Measurements from ENCODE around the gene ZNF541.
A peak's percentile ranks its signal among the peaks of the same experiment; 100 is the strongest.
"Not testable (repeated sequence)": the region's sequence is repeated elsewhere in the genome, so short reads cannot be mapped to it uniquely, and the experiment has no call there.

ZNF541 gene

DNA sequence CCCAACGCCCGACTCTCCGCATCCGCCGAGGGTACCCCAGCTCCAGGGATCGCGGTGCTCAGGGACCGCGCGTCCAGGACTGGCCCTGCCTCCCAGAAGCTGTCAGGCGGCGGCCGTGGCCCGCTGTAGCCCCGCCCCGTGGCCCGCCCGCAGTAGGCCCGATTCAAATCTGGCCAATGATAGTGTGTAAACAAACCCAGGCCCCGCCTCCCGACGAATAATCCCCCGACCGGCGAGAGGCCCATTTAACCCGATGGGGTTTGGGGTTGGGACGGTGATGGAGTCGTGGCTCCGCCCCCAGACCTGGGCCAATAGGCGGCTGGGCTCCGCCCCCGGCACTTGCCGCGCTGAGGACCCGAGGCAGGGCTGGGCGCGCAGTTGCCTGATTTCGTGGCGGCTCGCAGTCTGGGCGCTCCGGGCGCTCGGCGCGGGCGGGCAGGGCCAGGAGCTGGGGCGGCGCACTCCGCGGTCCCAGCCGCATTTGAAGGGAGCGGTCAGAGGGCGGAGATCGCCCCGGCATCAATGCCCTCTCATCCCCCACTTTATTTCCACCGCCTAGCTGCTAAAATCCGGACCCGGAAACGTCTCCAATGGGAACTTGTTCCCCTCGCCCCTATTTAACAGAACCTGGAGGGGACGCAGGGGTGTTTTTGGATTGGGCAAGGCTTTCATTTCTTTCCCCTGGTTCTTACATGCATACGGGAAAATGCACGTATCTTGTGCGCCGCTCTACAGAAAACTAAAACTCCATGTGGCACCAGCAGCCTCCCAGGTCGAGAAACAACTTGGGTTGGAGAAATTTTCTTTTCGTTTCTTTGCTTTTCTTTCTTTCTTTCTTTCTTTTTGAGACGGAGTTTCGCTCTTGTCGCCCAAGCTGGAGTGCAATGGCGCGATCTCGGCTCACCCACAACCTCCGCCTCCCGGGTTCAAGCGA is 27.6 kb upstream of the ZNF541 start:
- peak; percentile 89 for FAIRE-seq

DNA sequence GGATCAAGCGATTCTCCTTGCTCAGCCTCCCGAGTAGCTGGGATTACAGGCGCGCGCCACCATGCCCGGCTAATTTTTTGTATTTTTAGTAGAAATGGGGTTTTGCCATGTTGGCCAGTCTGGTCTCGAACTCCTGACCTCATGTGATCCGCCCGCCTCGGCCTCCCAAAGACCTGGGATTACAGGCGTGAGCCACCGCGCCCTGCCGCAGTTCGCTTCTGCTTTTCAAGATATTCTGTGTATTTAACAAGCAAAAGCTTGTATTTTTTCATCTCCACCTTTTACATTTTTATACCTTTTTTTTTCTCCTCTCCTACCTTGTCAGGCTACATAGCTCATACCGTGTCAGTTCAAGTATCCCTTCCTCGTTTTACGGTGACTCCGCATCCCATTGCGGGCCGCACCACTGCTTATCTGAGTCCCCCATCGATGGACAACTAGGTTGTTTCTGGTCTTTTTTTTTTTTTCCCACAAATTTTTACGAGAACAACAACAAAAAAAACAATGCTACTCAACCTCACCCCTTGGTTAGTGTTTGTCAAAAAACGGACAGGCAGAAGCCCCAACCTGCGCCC is 26.8 kb upstream of the ZNF541 start:
- FAIRE-seq, result not testable (repeated sequence)

DNA sequence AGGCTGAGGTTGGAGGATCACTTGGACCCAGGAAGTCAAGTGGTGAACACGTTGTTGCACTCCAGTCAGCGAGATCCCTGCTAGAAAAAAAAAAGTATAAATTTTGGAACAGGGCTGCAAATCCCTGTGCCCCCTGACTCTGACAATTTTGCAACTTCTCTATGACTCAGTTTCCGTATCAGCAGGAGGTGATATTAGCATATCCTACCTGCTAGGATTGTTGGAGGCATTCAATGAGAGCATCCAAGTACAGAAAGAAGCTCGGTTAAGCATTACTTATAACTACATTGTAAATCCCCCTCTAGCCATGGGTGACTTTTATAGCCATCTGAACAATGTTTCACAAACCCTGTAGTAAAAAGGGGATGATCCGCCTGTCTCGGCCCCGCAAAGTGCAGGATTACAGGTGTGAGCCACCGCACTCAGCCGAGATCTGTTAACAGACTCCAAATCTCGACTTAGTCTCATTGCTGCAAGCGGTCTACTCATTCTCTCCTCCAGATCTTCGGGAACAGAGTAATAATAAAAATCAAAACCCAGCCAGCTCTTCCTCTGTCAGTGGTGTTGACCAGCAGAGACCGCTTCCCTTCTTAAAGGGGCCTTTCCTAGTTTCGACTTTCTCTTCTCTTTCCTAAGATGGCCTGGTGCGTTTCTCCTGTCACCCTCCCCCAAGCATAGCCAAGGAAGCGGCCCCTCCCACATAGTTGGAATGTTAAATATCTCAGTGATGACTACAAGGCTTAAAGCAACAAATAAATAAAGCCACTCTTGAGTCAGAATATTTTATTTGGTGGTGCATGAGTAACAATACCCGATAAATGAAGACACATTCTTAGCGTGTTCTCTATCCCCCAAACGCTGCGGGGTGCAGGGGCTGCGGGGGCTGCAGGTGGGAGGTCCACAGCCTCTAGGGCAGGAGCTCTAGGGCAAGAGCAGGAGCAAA is 25.7 kb upstream of the ZNF541 start:
- FAIRE-seq, result no peak

DNA sequence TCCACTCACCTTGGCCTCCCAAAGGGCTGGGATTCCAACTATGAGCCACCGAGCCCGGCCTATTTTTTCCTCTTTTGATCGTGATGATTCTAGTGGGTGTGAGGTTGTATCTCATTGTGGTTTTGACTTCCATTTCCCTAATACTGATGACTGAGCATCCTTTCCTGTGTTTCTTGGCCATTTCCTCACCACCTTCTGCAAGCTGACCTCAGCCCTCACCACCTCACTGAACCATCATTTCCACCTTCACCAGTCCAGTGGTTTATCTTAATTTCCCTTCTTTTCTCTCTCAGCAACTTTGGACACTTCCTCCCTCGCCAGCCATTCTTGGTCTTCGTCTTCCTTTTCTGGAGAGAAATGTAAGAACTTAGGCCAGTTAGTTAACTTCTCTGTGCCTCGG is 23.0 kb upstream of the ZNF541 start:
- FAIRE-seq, result no peak

DNA sequence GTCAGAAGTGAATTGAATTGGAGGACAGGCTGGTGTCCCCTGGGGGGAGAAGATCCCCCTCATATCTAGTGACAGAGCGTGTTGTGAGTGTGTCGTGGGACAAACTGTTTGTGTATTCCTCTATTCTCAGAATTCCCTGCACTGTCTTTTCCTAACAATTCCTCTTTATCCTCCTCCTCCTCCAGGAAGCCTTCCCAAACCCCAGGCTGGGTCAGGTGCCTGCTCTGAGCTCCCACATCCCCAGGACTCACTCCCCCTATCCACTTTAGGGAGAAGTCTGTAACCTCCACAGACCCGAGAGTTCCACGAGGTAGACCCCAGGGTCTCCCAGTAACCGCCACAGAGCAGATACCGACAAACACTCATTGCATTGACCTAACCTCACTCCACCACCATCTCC is 20.9 kb upstream of the ZNF541 start:
- FAIRE-seq, result no peak

DNA sequence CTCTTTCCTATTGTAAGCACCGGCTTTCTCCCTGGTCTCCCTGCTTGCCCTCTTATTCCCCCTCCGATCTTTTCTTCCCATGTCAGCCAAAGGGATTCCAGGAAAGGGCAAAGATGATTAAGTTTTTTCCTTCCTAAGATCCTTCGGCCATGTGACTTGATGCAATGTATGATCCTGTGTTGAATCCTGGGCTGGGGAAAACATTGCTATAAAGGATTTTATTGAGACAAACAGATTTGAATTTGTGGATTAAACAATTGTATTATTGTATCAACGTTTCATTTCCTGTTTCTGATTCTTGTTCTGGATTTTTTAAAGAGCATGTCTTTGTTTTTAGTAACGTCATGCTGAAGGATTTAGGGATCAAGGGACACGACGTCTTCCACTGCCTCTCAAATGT is 16.9 kb upstream of the ZNF541 start:
- no peak for FAIRE-seq

DNA sequence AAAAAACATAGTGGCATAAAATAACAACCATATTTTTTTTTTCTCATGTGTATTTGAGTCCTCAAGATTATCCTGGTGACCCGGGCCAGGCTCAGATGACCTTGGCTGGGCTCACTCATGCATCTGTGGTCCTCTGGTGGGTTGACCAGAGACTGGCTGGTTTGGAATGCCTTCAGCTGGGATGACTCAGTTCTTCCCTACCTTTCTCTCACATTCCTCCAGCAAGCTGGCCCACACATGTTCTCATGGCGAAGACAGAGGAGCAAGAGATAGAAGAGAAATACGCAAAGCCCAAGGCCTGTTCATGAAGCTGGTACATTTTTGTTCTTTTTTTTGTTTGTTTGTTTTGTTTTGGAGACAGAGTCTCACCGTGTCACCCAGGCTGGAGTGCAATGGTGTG is 14.3 kb upstream of the ZNF541 start:
- no peak for FAIRE-seq

DNA sequence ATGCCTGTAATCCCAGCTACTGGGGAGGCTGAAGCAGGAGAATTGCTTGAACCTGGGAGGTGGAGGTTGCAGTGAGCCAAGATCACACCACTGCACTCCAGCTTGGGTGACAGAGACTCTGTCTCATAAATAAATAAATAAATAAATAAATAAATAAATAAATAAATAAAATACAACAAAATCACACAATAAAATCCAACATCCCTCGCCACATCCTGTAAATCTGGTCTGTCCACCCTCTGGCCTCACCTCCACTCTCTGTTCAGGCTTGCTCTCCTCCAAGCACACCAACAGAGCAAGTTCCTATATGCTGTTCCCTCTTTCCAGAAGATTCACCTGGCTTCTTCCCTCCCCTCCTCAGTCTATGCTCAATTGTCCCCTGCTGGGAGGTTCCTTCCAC is 10.2 kb upstream of the ZNF541 start:
- not testable (repeated sequence) for FAIRE-seq

DNA sequence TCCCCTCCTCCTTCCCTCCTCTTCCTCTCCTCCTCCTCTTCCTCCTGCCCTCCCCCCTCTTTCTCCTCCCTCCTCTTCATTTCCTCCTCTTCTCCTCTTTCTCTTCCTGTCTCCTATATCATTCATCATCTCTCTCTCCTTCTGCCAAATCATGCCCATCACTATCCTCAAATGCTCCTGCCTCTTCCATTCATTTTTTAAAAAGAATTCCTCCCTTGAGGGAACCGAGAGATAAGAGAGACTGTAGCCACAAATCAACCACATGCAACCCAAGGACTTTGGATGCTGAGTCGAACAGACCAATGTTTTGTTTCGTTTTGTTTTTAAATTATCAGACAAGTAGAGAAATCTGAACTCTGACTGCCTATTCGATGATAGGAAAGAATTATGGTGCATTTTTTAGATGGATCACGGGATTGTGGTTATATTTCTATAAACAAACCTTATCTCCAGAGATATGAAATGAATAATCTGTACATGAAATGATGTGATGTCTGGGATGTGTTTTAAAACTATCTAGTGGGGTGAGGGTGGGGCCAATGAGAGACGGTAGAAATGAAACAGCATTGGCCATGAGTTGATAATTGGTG is 9.5 kb upstream of the ZNF541 start:
- no peak for FAIRE-seq

DNA sequence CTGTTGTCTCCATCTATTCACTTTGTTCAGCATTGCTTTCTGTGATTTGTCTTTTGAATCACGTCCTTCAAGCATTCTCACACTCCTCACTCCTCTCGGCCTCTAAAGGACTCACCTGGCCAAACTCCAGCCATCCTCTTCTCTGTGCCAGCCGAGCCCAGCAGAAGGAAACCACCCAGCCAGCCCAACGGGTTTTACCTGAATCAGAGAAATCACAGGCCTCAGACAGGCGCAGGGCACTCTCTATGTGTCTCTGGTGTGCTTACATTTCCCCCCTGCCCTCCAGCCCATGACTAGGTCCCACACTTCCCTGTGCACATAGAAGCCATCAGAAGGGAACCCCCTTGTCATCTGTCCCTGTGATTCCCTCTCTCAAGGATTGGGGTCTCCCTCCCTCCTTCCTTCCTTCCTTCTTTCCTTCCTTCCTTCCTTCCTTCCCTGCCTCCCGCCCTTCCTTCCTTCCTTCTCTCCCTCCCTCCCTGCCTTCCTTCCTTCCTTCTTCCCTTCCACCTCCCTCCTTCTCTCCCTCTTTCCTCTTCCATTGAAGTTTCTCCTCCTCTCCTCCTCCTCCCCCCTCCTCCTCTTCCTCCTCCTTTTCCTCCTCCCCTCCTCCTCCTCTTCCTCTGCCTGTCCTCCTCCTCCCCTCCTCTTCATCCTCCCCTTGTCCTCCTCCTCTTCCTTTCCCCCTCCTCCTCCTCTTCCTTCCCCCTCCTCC is 8.8 kb upstream of the ZNF541 start:
- FAIRE-seq, result no peak

DNA sequence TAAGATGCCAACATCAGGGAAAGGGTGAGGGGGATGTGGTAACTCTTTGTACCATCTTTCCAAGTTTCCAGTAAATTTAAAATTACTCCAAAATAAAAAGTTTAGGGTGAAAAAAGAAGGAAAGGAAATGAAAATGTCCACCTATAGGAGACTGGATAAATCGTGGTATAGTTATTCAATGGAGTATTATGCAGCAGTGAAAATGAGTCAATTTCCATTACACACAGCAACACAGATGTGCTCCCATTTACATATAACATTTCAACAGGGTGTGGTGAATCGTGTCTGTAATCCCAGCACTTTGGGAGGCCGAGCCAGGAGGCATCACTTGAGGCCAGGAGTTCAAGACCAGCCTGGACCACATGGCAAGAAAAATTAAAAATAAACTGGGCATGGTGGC is 7.4 kb upstream of the ZNF541 start:
- FAIRE-seq, result no peak

DNA sequence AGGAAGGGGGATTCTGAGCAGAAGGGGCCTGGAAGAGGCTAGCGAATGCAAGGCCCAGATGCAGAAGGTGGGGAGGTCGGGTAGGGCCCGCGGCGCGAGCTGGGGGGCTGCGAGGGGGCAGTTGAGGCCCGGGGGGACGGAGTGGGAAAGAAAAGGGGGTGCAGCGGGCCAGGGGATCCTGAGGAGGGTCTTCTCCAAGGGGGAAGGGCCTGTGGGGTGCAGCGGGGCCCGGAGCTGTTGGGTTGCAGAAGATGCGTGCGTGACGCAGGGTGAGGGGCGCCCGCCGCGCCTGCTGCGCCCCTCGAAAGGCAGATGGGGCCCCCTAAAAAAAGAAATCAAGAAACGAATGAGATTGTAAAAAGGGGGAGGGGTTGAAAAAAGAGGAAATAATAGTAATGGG is 313 bp downstream of the ZNF541 start:
- FAIRE-seq, result no peak

DNA sequence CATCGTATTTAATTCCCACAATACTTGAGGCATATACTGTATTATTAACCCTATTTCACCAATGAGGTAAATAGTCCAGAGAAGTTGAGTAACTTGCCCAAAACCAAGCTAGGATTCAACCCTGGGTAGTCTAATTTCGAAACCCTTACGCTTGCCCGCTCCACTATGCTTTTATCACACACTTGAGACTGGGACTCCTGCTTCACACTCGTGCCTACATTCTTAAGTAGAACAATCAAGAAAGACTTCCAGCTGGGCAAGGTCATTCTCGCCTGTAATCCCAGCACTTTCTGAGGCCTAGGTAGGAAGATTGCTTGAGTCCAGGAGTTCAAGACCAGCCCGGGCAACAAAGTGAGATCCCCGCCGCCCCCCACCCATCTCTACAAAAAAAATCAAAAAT is 3.6 kb downstream of the ZNF541 start:
- FAIRE-seq, result no peak

DNA sequence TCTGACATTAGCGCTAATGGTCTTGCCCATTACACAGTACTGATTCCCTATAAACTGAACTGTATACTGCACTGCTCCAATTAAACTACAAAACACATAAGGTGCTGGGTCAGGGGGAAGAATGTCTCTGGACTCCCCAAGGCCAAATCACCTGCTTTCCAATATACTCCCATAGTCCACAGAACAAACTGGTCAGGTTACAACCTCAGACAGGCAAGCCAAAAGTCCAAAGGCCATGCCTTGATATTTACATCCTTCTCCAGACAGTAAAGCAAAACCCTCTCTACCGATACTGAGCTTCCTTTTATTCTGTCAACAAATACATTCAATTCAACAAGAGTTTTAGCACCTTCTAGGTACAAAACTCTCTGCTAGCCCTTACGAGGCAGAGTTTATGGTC is 8.9 kb downstream of the ZNF541 start:
- no peak for FAIRE-seq

DNA sequence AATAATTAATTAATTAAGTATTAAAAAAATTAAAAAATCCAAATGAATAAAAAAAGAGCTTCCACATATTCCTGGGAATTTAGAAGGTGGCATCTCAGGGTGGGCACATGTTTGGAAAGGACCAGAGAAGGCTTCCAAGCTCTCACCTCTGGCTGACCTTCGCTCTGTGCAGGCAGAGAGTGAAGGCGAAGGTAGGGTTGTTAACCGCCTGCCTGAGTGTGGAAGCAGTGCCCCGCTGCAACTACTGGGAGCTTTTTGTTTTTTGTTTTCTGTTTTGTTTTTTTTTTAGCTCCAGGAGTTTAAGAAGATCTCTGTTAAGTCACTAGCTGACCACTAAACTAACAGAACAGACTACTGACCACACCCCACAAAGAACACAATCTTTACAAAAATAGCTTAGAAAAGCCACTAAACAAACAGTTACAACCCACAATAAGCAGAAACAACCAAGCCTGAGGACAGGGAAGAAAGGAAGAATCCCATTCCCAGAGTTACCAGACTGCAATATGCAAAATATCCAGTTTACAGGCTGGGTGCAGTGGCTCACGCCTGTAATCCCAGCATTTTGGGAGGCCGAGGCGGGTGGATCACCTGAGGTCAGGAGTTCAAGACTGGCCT is 11.4 kb downstream of the ZNF541 start:
- FAIRE-seq, result no peak

DNA sequence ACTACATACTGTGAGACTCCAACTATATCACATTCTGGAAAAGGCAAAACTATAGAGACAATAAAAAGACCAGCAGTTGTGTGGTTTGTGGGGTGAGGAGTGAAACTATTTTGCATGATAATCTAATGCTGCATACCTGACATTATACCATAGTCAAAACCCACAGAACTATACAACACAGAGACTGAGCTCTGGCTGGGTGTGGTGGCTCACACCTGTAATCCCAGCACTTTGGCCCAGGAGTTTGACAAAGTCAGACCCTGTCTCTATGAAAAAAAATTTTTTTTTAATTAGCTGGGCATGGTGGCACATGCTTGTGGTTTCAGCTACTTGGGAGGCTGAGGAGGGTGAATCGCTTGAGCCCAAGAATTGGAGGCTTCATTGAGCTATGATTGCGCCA is 11.9 kb downstream of the ZNF541 start:
- FAIRE-seq, result no peak

DNA sequence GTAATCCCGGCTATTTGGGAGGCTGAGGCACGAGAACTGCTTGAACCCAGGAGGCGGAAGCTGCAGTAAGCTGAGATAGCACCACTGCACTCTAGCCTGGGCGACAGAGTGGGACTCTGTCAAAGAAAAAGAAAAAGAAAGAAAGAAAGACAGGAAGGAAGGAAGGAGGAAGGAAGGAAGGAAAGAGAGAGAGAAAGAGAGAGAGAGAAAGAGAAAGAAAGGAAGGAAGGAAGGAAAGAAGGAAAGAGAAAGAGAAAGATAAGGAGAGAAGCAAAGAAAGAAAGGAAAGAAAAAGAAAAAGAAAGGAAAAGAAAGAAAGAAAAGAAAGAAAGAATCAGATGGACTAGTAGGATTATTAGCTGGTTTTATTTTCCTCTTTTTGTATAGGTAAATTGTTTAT is 22.8 kb downstream of the ZNF541 start:
- no peak for FAIRE-seq

DNA sequence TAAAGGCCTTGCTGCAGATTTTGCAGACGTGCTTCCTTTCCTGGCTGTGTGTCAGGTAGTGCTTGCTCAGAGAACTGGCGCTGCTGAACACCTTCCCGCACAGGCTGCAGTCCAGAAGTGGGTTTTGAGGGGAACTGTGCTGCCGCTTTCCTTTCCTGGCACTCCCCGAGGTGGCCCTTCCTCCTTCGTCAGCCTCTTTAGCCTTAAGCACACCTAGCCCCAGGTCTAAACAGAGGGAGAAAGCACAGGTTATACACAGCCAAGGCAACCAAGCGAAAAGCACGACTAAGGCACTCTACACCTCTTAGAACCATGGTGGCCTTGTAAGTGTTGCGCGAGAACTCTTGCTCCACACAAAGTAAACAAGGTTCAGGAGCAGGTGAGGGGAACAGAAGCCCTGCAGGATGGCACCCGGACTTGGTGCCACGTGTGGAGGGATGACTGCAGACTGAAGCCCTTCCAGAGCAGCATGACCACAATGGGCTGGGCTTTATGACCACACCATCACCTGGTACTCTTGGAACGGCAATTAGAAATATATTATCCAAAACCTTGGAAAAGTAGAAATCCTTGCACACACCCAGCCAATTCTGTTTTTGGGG is 23.6 kb downstream of the ZNF541 start:
- FAIRE-seq, result no peak

DNA sequence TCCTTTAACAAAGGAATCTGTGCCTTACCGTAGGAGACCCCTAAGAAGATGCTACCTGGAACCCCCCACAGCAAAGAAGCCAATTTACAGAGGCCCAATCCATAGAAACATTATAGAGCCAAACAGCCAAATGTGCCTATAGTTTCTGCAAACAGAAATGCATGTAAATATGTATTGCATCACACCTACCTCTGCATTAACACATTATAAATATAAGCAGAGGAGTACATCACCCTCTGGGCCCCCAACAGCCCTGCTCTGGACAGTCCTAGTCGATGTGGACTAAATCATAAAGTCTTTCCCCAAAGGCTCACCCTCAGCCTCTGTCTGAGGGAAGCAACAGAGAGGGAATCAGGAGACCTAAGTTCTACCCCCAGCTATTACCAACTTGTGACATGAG is 25.7 kb downstream of the ZNF541 start:
- no peak for FAIRE-seq

DNA sequence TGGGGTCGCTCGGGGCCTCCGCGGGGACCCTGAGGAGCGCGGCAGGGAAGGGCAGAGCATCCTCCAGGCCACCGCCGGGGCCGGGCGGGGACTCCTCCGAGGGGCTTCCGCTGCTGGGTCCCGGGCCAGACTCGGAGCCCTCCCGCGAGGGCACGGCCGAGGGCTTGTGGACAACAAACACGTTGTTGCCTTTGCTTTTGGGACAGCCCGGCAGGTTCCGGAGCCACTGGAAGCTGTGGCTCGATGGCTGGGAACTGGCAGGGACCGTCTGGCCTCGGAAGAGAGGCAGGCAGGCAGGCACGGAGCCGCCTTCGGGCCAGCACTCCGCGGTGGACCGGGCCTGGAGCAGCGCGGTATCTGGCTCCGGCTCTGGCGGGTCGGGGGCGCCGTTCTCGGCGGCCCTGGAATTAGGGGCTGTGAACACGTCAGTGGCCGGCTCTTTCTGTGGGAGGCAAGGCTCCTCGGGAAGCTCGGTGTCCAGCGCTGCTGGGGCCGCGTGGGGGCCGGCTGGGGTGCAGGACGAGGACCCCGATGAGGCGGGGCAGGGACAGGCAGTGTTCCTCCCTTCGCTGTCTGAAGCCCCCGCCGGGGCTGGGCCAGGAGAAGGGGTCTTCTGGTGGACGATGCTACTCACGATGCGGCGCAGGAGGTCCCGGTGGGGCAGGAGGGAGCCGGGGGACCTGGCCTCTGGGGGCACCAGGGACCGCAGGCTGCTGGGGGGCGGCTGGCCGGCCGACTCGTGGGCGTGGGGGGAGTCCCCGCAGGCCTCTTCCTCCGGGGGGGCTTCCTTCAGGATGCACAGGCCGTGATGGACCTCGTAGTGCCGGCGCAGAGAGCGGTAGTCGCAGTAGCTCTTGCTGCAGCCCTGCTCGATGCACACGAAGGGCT is 27.6 kb downstream of the ZNF541 start:
- no peak for FAIRE-seq

Measured in endometrium (tissue), 2 donors.